Measurements from ENCODE around the gene EID3. TPM values are rescaled to one million over a fixed set of nuclear protein-coding genes. Genes with fewer than 3 reads are reported as not detected.

EID3 gene
- total and polyA plus RNA-seq, 2 of the 8 experiments (the other 6 are each of a cell fraction or from before 2014, with no cell fraction given), result 1.2 to 2.8 TPM

DNA sequence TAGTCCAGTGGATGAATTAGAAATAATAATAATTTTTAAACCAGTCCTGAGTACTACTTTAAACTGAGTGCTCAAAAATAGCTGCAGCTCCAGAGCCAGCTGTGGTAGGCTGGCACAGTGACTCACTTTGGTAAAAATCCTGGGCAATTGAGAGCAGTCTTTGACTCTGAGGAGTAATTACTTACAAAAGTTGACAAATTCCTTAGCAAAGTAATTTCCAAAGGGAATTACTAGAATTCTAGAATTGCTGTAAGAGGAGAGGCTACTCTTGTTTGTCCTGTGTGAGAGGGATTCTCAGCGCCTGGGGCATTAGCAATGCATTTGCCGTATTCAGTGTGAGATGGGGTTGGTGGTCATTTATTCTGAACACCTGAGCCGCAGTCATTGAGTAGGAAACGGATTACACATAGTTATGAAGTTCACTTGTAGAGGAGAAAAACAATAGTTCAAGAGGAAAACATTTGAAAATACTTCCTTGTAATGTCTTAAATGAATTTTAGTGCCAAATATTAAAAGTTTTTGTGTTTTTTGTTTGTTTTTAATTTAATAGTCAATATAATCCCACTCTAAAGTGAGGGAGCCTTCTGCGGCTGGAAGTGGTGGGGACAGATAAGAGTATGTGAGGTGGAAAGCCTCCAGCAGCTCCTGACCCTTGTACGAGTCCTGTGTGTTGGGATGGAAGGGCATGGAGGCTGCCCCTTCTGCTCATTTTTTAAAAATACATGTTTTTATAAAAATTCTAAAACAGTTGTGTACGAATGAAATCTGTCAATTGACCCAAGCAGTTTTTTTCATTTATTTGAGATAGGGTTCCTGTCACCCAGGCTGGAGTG, 41.9 kb downstream of the EID3 start (continued):
- TF ChIP-seq KDM4A (IDR thresholded peaks at IDR 0.05; ENCODE audit: low read depth, low read length, severe bottlenecking), result no peak
- no peak for TF ChIP-seq SUZ12 (IDR thresholded peaks at IDR 0.05; ENCODE audit: low read length)
- no peak for TF ChIP-seq SP1 (IDR thresholded peaks at IDR 0.05; ENCODE audit: low read depth, low read length)
- TF ChIP-seq HDAC2 (IDR thresholded peaks at IDR 0.05; ENCODE audit: borderline replicate concordance in 1 of 2, low read depth in 2 of 2, low read length in 2 of 2), result no peak
